Osteoblast (primary cell): ENCODE data around the gene KHNYN. TPM values are rescaled to one million over a fixed set of nuclear protein-coding genes. Genes with fewer than 3 reads are reported as not detected.

Experiments used
- DNase-seq: peaks from one replicate; pipeline ENCODE4 v3.0.0; 2011; ENCODE audit warnings: low spot score, mixed read lengths; ENCODE audit not compliant: insufficient read length; ENCODE audit errors: missing footprints
- H2AFZ ChIP-seq: 2 replicates; pipeline ENCODE4 v1.6.0; 2011; ENCODE audit warnings: mild to moderate bottlenecking, low read length
- H3K27ac ChIP-seq: 2 replicates; pipeline ENCODE4 v1.5.1; 2011; ENCODE audit warnings: mild to moderate bottlenecking, low read depth, low read length, moderate library complexity
- H3K27me3 ChIP-seq: 2 replicates; pipeline ENCODE4 v1.6.0; 2012; ENCODE audit warnings: mild to moderate bottlenecking, control low read depth, inconsistent platforms, low read length, moderate library complexity; ENCODE audit not compliant: insufficient read depth
- H3K36me3 ChIP-seq: 2 replicates; pipeline ENCODE4 v1.5.1; 2011; ENCODE audit warnings: mild to moderate bottlenecking, low read length, control low read depth, moderate library complexity; ENCODE audit not compliant: insufficient read depth
- H3K4me1 ChIP-seq: 2 replicates; pipeline ENCODE4 v1.5.1; 2011; ENCODE audit warnings: mild to moderate bottlenecking, low read length, control low read depth, moderate library complexity; ENCODE audit not compliant: insufficient read depth
- H3K4me2 ChIP-seq: 2 replicates; pipeline ENCODE4 v1.6.0; 2011; ENCODE audit warnings: mild to moderate bottlenecking, low read length; ENCODE audit not compliant: insufficient read depth
- H3K4me3 ChIP-seq: fragments of 200-600 bp; sonication (generic); 3 replicates; pipeline ENCODE4 v1.5.1; 2012; ENCODE audit warnings: mild to moderate bottlenecking, low read length, inconsistent platforms; ENCODE audit not compliant: insufficient read depth
- H3K79me2 ChIP-seq: 2 replicates; pipeline ENCODE4 v1.6.0; 2012; ENCODE audit warnings: mild to moderate bottlenecking, low read length, control low read depth, inconsistent platforms; ENCODE audit not compliant: insufficient read depth
- H3K9me3 ChIP-seq: 2 replicates; pipeline ENCODE4 v1.5.1; 2011; ENCODE audit warnings: low read depth, low read length, control low read depth
- H4K20me1 ChIP-seq: 2 replicates; pipeline ENCODE4 v1.6.0; 2012; ENCODE audit warnings: mild to moderate bottlenecking, low read length, control low read depth; ENCODE audit not compliant: insufficient read depth
- CTCF ChIP-seq: IDR thresholded peaks from 2 replicates; pipeline ENCODE4 v1.5.1; 2011; ENCODE audit warnings: mild to moderate bottlenecking, low read depth, low read length, moderate library complexity; ENCODE audit errors: extremely low read depth
- total RNA-seq: library from RNA; depleted of rRNA; stranded (reverse); fragments of >200 nt; gene quantifications from 2 replicates; pipeline ENCODE4 v1.2.3, GENCODE V29; 2012

The KHNYN gene
- total RNA-seq, 1 donor = 58.6 TPM

- no peaks in the 10 kb centered on the region for H3K9me3 ChIP-seq
- no peaks in the 10 kb centered on the region for H4K20me1 ChIP-seq
- H3K79me2 ChIP-seq = no peaks in the 10 kb centered on the region
- no peak overlapping the region for H3K27ac ChIP-seq
- no peaks in the 10 kb centered on the region for H3K36me3 ChIP-seq
- H3K4me2 ChIP-seq = no peak overlapping the region
- H3K4me3 ChIP-seq = no peak overlapping the region
- H3K4me1 ChIP-seq = peaks cover 7% of the 10 kb centered on the region
- no peak for TF ChIP-seq CTCF
- no peaks in the 10 kb centered on the region for H3K27me3 ChIP-seq
- H2AFZ ChIP-seq = no peak overlapping the region
- no peak for DNase-seq
Observed at GRCh38 chr14:24407608-24408325, 22.0 kb upstream of the KHNYN start.

GRCh38 chr14:24408764-24409163 lies 21.0 kb upstream of the KHNYN start:
- no peaks in the 10 kb centered on the region for H4K20me1 ChIP-seq
- no peak overlapping the region for H3K4me3 ChIP-seq
- no peaks in the 10 kb centered on the region for H3K79me2 ChIP-seq
- no peaks in the 10 kb centered on the region for H3K9me3 ChIP-seq
- no peak overlapping the region for H3K27ac ChIP-seq
- no peak overlapping the region for H2AFZ ChIP-seq
- no peaks in the 10 kb centered on the region for H3K27me3 ChIP-seq
- H3K36me3 ChIP-seq = no peaks in the 10 kb centered on the region
- peaks cover under 1% of the 10 kb centered on the region for H3K4me1 ChIP-seq
- TF ChIP-seq CTCF = no peak
- H3K4me2 ChIP-seq = no peak overlapping the region
- no peak for DNase-seq

GRCh38 chr14:24409192-24409591 lies 20.6 kb upstream of the KHNYN start:
- Histone ChIP-seq H3K36me3 (no peaks in the 10 kb centered on the region), H3K4me2 (no peak overlapping the region), H3K4me1 (no peaks in the 10 kb centered on the region), H3K27ac (no peak overlapping the region), H2AFZ (no peak overlapping the region), H3K79me2 (no peaks in the 10 kb centered on the region), H4K20me1 (no peaks in the 10 kb centered on the region), H3K27me3 (no peaks in the 10 kb centered on the region), H3K9me3 (no peaks in the 10 kb centered on the region), H3K4me3 (no peak overlapping the region)
- no peak for DNase-seq
- TF ChIP-seq CTCF = no peak

GRCh38 chr14:24409956-24410355 lies 19.8 kb upstream of the KHNYN start:
- H3K27ac ChIP-seq = no peak overlapping the region
- H4K20me1 ChIP-seq = no peaks in the 10 kb centered on the region
- H3K4me3 ChIP-seq = no peak overlapping the region
- no peak overlapping the region for H2AFZ ChIP-seq
- H3K79me2 ChIP-seq = no peaks in the 10 kb centered on the region
- H3K36me3 ChIP-seq = no peaks in the 10 kb centered on the region
- H3K27me3 ChIP-seq = no peaks in the 10 kb centered on the region
- H3K4me1 ChIP-seq = no peaks in the 10 kb centered on the region
- no peaks in the 10 kb centered on the region for H3K9me3 ChIP-seq
- no peak overlapping the region for H3K4me2 ChIP-seq
- DNase-seq = no peak
- TF ChIP-seq CTCF = no peak
